Stimulated activated naive B cell treated with anti-CD40 and anti-IgM and Interleukin-4, amounts not matched to agents 10 μg/mL and 1 μg/mL and 100 μg/mL, for 72 hours (primary cell): ENCODE measurements around the gene TPP2.
A peak's percentile ranks its signal among the peaks of the same experiment; 100 is the strongest.

Experiments
- ATAC-seq, 2 donors: fragments of 150-1000 bp; cut with Tn5 transposase; replicated peaks; 2 replicates each; pipeline ENCODE4 v1.10.0; 2021; ENCODE audit warnings: moderate library complexity in 1 of 2
- DNase-seq: peaks from one replicate; pipeline ENCODE4 v3.0.0; 2021
- H3K27ac Mint-ChIP-seq: one replicate; pipeline ENCODE4 v1.8.0; 2022; ENCODE audit warnings: mild to moderate bottlenecking, mixed read lengths
- H3K27me3 Mint-ChIP-seq, 2 donors: one replicate each; pipeline ENCODE4 v1.8.0; 2022; ENCODE audit warnings: mixed read lengths in 2 of 2
- H3K36me3 Mint-ChIP-seq, 2 donors: one replicate each; pipeline ENCODE4 v1.8.0; 2022; ENCODE audit warnings: mixed read lengths in 2 of 2, mild to moderate bottlenecking in 1 of 2
- H3K4me1 Mint-ChIP-seq, 2 donors: one replicate each; pipeline ENCODE4 v1.8.0; 2022; ENCODE audit warnings: mixed read lengths in 2 of 2, mild to moderate bottlenecking in 1 of 2
- H3K4me3 Mint-ChIP-seq, 2 donors: one replicate each; pipeline ENCODE4 v1.8.0; 2022; ENCODE audit warnings: mild to moderate bottlenecking in 2 of 2, mixed read lengths in 2 of 2, moderate library complexity in 1 of 2
- H3K9me3 Mint-ChIP-seq, 2 donors: one replicate each; pipeline ENCODE4 v1.8.0; 2022; ENCODE audit warnings: mixed read lengths in 2 of 2, mild to moderate bottlenecking in 1 of 2

TPP2 gene

GRCh38 chr13:102680842-102681740, 84.3 kb downstream of the TPP2 start:
- Mint-ChIP-seq H3K27me3 (no peaks in the 10 kb centered on the region), H3K9me3 (peaks cover 0 to 6% of the 10 kb centered on the region in 2 donors), H3K27ac (peak overlapping the region; percentile 63), H3K4me3 (no peak overlapping the region), H3K4me1 (peaks cover 15 to 24% of the 10 kb centered on the region in 2 donors), H3K36me3 (peaks cover 22 to 33% of the 10 kb centered on the region in 2 donors)
- ATAC-seq = peak; percentile 77
- no peak for DNase-seq

DNA sequence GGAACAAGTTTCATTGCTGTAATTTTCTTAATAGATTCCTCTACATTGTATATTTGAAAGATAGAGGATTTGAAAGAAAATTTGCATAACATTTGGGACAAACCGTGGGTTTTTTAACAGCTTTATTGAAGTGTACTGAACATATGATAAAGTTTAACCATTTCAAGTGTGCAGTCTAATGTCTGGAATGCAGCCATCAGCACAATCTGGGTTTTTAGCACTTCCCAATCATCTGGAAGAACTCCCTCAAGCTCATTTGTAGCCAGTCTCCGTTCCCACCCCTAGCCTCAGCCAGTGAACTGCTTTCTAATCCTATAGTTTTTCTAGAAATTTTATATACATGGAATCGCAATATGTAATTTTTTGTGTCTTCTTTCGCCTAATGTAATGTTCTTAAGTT, 85.4 kb downstream of the TPP2 start:
- H3K27ac Mint-ChIP-seq = no peak overlapping the region
- ATAC-seq = no peak

DNA sequence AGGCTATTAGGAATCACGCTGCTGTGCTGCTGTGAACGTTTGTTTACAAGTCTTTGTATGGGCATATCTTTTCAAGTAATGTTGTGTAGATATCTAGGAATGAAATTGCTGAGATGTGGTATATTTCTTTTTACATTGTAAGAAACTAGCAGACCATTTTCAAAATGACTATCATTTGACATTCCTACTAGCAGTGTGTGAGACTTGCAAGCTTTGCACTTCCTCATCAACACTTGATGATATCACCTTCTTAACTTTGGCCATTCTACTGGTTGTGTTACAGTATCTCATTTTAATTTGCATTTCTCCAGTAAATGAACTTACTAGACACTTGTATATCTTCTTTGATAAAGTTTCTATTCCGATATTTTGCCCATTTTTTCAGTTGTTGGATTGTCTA, 85.9 kb downstream of the TPP2 start:
- no peak for DNase-seq
- H3K4me1 Mint-ChIP-seq = peaks cover 14 to 24% of the 10 kb centered on the region in 2 donors
- no peaks in the 10 kb centered on the region for H3K27me3 Mint-ChIP-seq
- H3K4me3 Mint-ChIP-seq = no peak overlapping the region
- H3K36me3 Mint-ChIP-seq = peaks cover 15 to 26% of the 10 kb centered on the region in 2 donors
- ATAC-seq = peak in 1 of 2 donors; percentile 46
- no peak overlapping the region for H3K27ac Mint-ChIP-seq
- H3K9me3 Mint-ChIP-seq = peaks cover 0 to 6% of the 10 kb centered on the region in 2 donors

More for the DNA sequence above, 85.4 kb downstream of the TPP2 start:
- peaks cover 19 to 31% of the 10 kb centered on the region in 2 donors for H3K36me3 Mint-ChIP-seq
- H3K27me3 Mint-ChIP-seq = no peaks in the 10 kb centered on the region
- DNase-seq = no peak
- H3K4me3 Mint-ChIP-seq = no peak overlapping the region
- peaks cover 0 to 6% of the 10 kb centered on the region in 2 donors for H3K9me3 Mint-ChIP-seq
- H3K4me1 Mint-ChIP-seq = peaks cover 15 to 24% of the 10 kb centered on the region in 2 donors

- no peak for DNase-seq
- peaks cover 0 to 6% of the 10 kb centered on the region in 2 donors for H3K9me3 Mint-ChIP-seq
- peaks cover 12 to 23% of the 10 kb centered on the region in 2 donors for H3K36me3 Mint-ChIP-seq
- H3K27me3 Mint-ChIP-seq = no peaks in the 10 kb centered on the region
- H3K4me3 Mint-ChIP-seq = no peak overlapping the region
- no peak for ATAC-seq
- no peak overlapping the region for H3K27ac Mint-ChIP-seq
- H3K4me1 Mint-ChIP-seq = peaks cover 13 to 24% of the 10 kb centered on the region in 2 donors
Observed at GRCh38 chr13:102683637-102684036, 86.9 kb downstream of the TPP2 start.

DNA sequence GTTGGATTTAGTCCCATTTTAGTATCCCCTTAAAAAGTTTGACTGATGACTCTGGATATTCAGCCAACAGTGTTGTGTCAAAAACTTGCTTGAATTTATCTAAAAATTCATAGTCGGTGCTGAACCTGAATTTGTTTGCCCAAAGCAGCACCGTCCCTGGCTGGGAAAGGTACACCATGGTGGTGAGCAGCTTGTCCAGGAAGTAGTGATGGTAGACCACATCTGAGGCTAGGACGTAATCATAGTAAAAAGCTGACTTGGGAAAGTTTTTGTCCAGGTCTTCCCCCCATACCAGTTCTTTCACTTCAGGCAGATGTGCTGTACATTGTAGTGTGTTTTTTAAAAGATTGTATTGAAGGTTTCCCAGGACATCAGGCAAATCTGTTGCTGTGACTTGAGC, 89.2 kb downstream of the TPP2 start:
- Mint-ChIP-seq H3K9me3 (peaks cover 0 to 6% of the 10 kb centered on the region in 2 donors), H3K4me3 (no peak overlapping the region), H3K27me3 (peaks cover 5 to 7% of the 10 kb centered on the region in 2 donors), H3K36me3 (peaks cover 3 to 10% of the 10 kb centered on the region in 2 donors), H3K27ac (no peak overlapping the region), H3K4me1 (peaks cover 5 to 15% of the 10 kb centered on the region in 2 donors)
- ATAC-seq (no peak), DNase-seq (no peak)

DNA sequence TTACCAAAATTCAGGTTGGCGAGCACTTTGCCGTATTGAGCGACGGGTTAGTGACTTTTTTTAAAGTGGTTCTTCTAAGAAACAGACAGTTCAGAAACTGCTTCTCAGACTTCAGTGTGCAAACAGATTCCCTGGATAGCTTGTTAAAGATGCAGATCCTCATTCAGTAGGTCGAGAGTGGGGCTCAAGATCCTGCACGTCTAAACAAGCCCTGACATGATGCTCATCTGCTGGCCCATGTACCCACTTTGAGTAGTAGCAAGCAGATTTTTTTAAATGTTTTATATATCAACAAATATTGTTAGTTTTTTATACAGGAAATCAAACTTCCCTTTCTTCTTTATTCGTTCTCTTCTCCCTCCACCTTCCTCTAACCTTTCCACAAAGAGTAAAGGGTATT, 90.7 kb downstream of the TPP2 start:
- H3K27me3 Mint-ChIP-seq = peaks cover 10 to 13% of the 10 kb centered on the region in 2 donors
- peaks cover 0 to 3% of the 10 kb centered on the region in 2 donors for H3K9me3 Mint-ChIP-seq
- H3K36me3 Mint-ChIP-seq = peaks cover 3 to 5% of the 10 kb centered on the region in 2 donors
- no peak for DNase-seq
- no peak overlapping the region for H3K27ac Mint-ChIP-seq
- no peak overlapping the region for H3K4me3 Mint-ChIP-seq
- ATAC-seq = no peak
- peaks cover 3 to 8% of the 10 kb centered on the region in 2 donors for H3K4me1 Mint-ChIP-seq

DNA sequence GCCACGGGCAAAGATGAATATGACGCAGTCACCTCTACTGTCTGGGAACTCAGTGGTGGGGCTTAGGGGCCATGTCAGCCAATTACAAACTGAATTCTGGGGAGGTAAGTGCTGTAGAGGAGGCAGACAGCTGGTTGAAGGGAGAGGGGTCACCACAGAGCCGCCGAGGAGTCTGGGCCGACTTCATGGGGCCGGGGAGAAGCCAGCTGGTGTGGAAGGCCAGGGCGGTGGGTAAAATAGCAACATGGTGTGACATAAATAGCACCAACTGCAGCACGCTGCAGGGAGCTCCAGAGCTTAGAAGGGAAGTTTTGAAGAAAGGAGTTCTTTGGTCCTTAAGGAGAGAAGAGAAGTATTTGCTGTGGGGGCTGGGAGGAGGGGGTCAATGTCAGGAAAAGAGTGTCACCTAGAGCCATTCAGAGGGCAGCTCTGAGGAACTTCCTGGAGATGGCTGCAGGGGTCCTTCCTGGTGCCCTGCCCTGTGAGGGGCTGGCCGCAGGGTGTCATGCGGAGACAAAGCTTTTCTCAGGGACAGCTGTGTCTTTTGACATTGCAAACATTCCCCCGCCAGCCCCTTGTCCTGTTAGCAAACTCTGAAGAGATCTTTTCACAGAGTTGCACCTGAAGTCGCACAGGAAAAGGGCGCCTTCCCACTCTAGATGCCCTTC, 91.7 kb downstream of the TPP2 start:
- peaks cover 13 to 16% of the 10 kb centered on the region in 2 donors for H3K27me3 Mint-ChIP-seq
- H3K9me3 Mint-ChIP-seq = no peaks in the 10 kb centered on the region
- H3K36me3 Mint-ChIP-seq = no peaks in the 10 kb centered on the region
- no peak overlapping the region for H3K4me3 Mint-ChIP-seq
- no peaks in the 10 kb centered on the region for H3K4me1 Mint-ChIP-seq
- no peak for DNase-seq
- no peak for ATAC-seq
- no peak overlapping the region for H3K27ac Mint-ChIP-seq

DNA sequence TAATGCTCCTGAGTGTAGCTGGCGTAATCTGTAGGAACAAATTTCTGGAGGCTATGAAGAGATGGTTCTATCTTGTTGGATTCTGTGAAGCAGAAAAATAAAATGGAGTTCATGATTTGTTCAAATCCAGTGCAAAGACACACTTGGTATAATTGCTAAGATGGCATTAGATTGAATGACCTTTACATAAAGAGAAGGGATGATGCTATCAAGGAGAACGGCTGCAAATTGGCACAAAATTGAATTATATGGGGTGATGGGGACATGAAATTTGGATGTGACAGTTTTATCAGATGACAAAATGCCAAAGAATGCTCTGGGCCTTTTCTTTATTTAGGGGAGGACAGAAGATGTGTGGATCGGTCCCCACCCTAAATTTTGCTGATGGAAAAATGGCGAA, 94.1 kb downstream of the TPP2 start:
- DNase-seq = no peak
- Mint-ChIP-seq H3K27ac (no peak overlapping the region), H3K36me3 (no peaks in the 10 kb centered on the region), H3K4me3 (no peak overlapping the region), H3K9me3 (no peaks in the 10 kb centered on the region), H3K27me3 (peaks cover 27 to 29% of the 10 kb centered on the region in 2 donors), H3K4me1 (no peaks in the 10 kb centered on the region)
- no peak for ATAC-seq

- Mint-ChIP-seq H3K4me3 (no peak overlapping the region), H3K9me3 (no peaks in the 10 kb centered on the region), H3K36me3 (no peaks in the 10 kb centered on the region), H3K4me1 (no peaks in the 10 kb centered on the region), H3K27ac (no peak overlapping the region), H3K27me3 (peaks cover 38 to 39% of the 10 kb centered on the region in 2 donors)
- ATAC-seq = no peak
- DNase-seq = no peak
Observed at GRCh38 chr13:102692491-102692826, 95.7 kb downstream of the TPP2 start.

DNA sequence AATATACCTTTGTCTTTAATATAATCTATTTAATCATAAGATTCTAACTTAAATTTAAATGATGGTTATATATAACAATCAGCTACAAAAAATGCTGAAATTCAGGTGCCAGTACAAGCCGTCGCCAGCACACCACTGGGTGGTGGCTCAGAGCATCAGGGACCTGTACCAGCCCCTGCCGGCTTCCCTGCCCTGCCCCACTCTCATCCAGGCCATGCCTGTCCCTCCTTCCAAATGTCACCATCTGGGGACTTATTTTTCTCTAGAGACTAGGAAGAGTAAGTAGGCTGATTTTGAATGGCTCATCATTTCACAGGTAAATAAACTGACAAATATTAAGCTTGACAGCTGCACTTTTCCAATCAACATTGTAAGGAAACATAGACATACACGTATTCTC, 96.5 kb downstream of the TPP2 start:
- no peak overlapping the region for H3K27ac Mint-ChIP-seq
- ATAC-seq (no peak), DNase-seq (no peak)
- no peak overlapping the region for H3K4me3 Mint-ChIP-seq
- H3K27me3 Mint-ChIP-seq = peaks cover 41 to 42% of the 10 kb centered on the region in 2 donors
- peaks cover 0 to under 1% of the 10 kb centered on the region in 2 donors for H3K4me1 Mint-ChIP-seq
- H3K36me3 Mint-ChIP-seq = no peaks in the 10 kb centered on the region
- peaks cover under 1% of the 10 kb centered on the region in 2 donors for H3K9me3 Mint-ChIP-seq

GRCh38 chr13:102693776-102694175, 97.0 kb downstream of the TPP2 start:
- Mint-ChIP-seq H3K4me1 (peaks cover 0 to 5% of the 10 kb centered on the region in 2 donors), H3K27me3 (peaks cover 45 to 47% of the 10 kb centered on the region in 2 donors), H3K9me3 (peaks cover 5 to 6% of the 10 kb centered on the region in 2 donors), H3K36me3 (no peaks in the 10 kb centered on the region), H3K4me3 (no peak overlapping the region), H3K27ac (no peak overlapping the region)
- ATAC-seq (no peak), DNase-seq (no peak)

DNA sequence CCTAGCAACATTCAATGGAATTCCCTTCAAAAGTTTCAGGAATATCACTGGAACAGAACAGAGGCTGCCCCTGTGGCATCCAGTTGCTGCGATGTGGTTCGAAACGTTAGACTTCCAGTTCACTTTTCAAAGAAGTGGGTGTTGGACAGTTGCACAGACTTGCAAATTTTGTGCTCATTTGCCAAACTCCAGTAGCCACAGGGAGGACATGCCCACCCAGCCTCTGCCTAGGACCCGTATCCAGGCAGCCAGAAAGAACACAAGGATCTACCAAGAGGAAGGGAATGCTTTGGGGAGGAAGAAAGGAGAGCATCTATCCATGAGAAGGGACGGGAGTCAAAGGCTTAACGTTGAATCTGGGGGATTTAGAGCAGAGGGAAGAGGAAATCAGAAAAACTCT, 98.2 kb downstream of the TPP2 start, which contains the start of gene METTL21C:
METTL21C (minus strand) TSS at position 108 of the 400 bp plus-strand sequence. CDS start 546 bp downstream, outside the sequence.
- ATAC-seq = no peak
- H3K4me3 Mint-ChIP-seq = no peak within 1 kb of the TSS
- peaks cover 6 to 9% of the 10 kb centered on the region in 2 donors for H3K9me3 Mint-ChIP-seq
- DNase-seq = no peak
- H3K27ac Mint-ChIP-seq = no peak within 1 kb of the TSS
- peaks cover 45 to 46% of the 10 kb centered on the region in 2 donors for H3K27me3 Mint-ChIP-seq
- peaks cover 0 to 12% of the 10 kb centered on the region in 2 donors for H3K4me1 Mint-ChIP-seq
- no peaks in the 10 kb centered on the region for H3K36me3 Mint-ChIP-seq

- Mint-ChIP-seq H3K4me3 (no peak overlapping the region), H3K27ac (no peak overlapping the region), H3K9me3 (peaks cover 6 to 9% of the 10 kb centered on the region in 2 donors), H3K4me1 (peaks cover 0 to 12% of the 10 kb centered on the region in 2 donors), H3K27me3 (peaks cover 41 to 51% of the 10 kb centered on the region in 2 donors), H3K36me3 (no peaks in the 10 kb centered on the region)
- ATAC-seq (no peak), DNase-seq (no peak)
Observed at GRCh38 chr13:102696465-102696864, 99.7 kb downstream of the TPP2 start.

GRCh38 chr13:102697264-102697663, 100.5 kb downstream of the TPP2 start:
- Mint-ChIP-seq H3K27me3 (peaks cover 38 to 45% of the 10 kb centered on the region in 2 donors), H3K9me3 (peaks cover 6 to 9% of the 10 kb centered on the region in 2 donors)
- DNase-seq = no peak

More at GRCh38 chr13:102697264-102697663, 100.5 kb downstream of the TPP2 start:
- no peaks in the 10 kb centered on the region for H3K36me3 Mint-ChIP-seq
- ATAC-seq = no peak
- H3K4me1 Mint-ChIP-seq = peaks cover 0 to 12% of the 10 kb centered on the region in 2 donors
- H3K4me3 Mint-ChIP-seq = no peak overlapping the region
- no peak overlapping the region for H3K27ac Mint-ChIP-seq
